CD8-positive, alpha-beta memory T cell (primary cell): ENCODE measurements around the gene CNPY1. TPM values are rescaled to one million over a fixed set of nuclear protein-coding genes. Genes with fewer than 3 reads are reported as not detected.

Source experiments
- CTCF ChIA-PET: fragments of 350-600 bp; sonication (Branson Sonifier 250); formaldehyde crosslinking; loops from one replicate; lab custom pipeline; 2021; ENCODE audit warnings: antibody characterized with exemption; lab: Charles Lee
- POLR2A ChIA-PET: fragments of 350-600 bp; sonication (Branson Sonifier 250); formaldehyde crosslinking; loops from one replicate; lab custom pipeline; 2021; ENCODE audit warnings: antibody characterized with exemption; lab: Charles Lee
- DNase-seq, 5 donors: peaks; one replicate each; pipeline versions ENCODE4 v3.0.0 to v3.0.0-alpha.2; 2020 to 2022; ENCODE audit warnings: mixed read lengths in 1 of 5
- H3K27ac ChIP-seq: one replicate; pipeline ENCODE4 v1.7.0; 2013; ENCODE audit warnings: low read depth, mild to moderate bottlenecking, low read length, moderate library complexity
- H3K27me3 ChIP-seq: 2 replicates; pipeline ENCODE4 v1.7.0; 2013; ENCODE audit warnings: low read length, mild to moderate bottlenecking; ENCODE audit not compliant: insufficient read depth, poor library complexity, severe bottlenecking
- H3K36me3 ChIP-seq: 2 replicates; pipeline ENCODE4 v1.7.0; 2013; ENCODE audit warnings: mild to moderate bottlenecking, low read length, moderate library complexity; ENCODE audit not compliant: insufficient read depth
- H3K4me1 ChIP-seq: 2 replicates; pipeline ENCODE4 v1.7.0; 2013; ENCODE audit warnings: mild to moderate bottlenecking, low read length, moderate library complexity; ENCODE audit not compliant: insufficient read depth
- H3K4me3 ChIP-seq: 2 replicates; pipeline ENCODE4 v1.7.0; 2013; ENCODE audit warnings: mild to moderate bottlenecking, low read length
- H3K9me3 ChIP-seq: 2 replicates; pipeline ENCODE4 v1.7.0; 2013; ENCODE audit warnings: mild to moderate bottlenecking, low read length
- H3K27ac Mint-ChIP-seq, 8 donors: one replicate each; pipeline ENCODE4 v1.8.0; 2020 to 2021; ENCODE audit warnings: mixed read lengths in 8 of 8, mild to moderate bottlenecking in 6 of 8, inconsistent platforms in 3 of 8, moderate library complexity in 3 of 8
- H3K27me3 Mint-ChIP-seq, 2 donors: one replicate each; pipeline ENCODE4 v1.8.0; 2020 to 2021; ENCODE audit warnings: mixed read lengths in 2 of 2, mild to moderate bottlenecking in 1 of 2, moderate library complexity in 1 of 2
- H3K36me3 Mint-ChIP-seq, 3 donors: one replicate each; pipeline ENCODE4 v1.8.0; 2020 to 2021; ENCODE audit warnings: mixed read lengths in 3 of 3, inconsistent platforms in 1 of 3, mild to moderate bottlenecking in 1 of 3
- H3K4me1 Mint-ChIP-seq, 3 donors: one replicate each; pipeline ENCODE4 v1.8.0; 2020 to 2021; ENCODE audit warnings: mixed read lengths in 3 of 3, inconsistent platforms in 1 of 3, mild to moderate bottlenecking in 1 of 3
- H3K4me3 Mint-ChIP-seq, 7 donors: one replicate each; pipeline ENCODE4 v1.8.0; 2020 to 2021; ENCODE audit warnings: mixed read lengths in 7 of 7, mild to moderate bottlenecking in 6 of 7, moderate library complexity in 4 of 7, inconsistent platforms in 2 of 7
- H3K9me3 Mint-ChIP-seq, 5 donors: one replicate each; pipeline ENCODE4 v1.8.0; 2020 to 2022; ENCODE audit warnings: mixed read lengths in 5 of 5, mild to moderate bottlenecking in 3 of 5, moderate library complexity in 2 of 5, inconsistent platforms in 1 of 5
- polyA plus RNA-seq: library from polyadenylated mRNA; unstranded; fragments of 300-500 nt; fragmentation: Illumina TruSeq; gene quantifications from one replicate; pipeline ENCODE4 v1.2.3, GENCODE V29; 2021
- total RNA-seq, 2 experiments: library from RNA; stranded (reverse); gene quantifications; one replicate each; pipeline ENCODE4 v1.2.3, GENCODE V29; 2021

The CNPY1 gene
- total and polyA plus RNA-seq, 3 experiments from 2014 or later: not detected

- peaks cover 3% of the 10 kb centered on the region for H3K27me3 ChIP-seq
- peaks cover 18 to 55% of the 10 kb centered on the region in 2 donors for H3K27me3 Mint-ChIP-seq
- H3K4me1 Mint-ChIP-seq: no peaks in the 10 kb centered on the region
- no peaks in the 10 kb centered on the region for H3K9me3 ChIP-seq
- H3K27ac ChIP-seq: no peak overlapping the region
- H3K4me1 ChIP-seq: no peaks in the 10 kb centered on the region
- no peak overlapping the region for H3K4me3 Mint-ChIP-seq
- H3K4me3 ChIP-seq: no peak overlapping the region
- DNase-seq: no peak
- H3K9me3 Mint-ChIP-seq: no peaks in the 10 kb centered on the region
- H3K36me3 ChIP-seq: no peaks in the 10 kb centered on the region
- ChIA-PET CTCF (interaction anchor here (1.3 to 3.4 kb wide), 2 partner anchors 10 kb away, joined by 4 to 16 read pairs; no protein-coding TSS in a partner anchor), POLR2A (no interaction called here)
- H3K36me3 Mint-ChIP-seq: no peaks in the 10 kb centered on the region
- H3K27ac Mint-ChIP-seq: no peak overlapping the region
These were observed 42.2 kb upstream of the CNPY1 start for GRCh38 chr7:155588468-155588998.

- H3K4me3 ChIP-seq: no peak overlapping the region
- H3K36me3 Mint-ChIP-seq: no peaks in the 10 kb centered on the region
- ChIA-PET POLR2A (no interaction called here), CTCF (interaction anchor here (3.4 kb wide), 1 partner anchor 11 kb away, joined by 16 read pairs; no protein-coding TSS in a partner anchor)
- H3K9me3 Mint-ChIP-seq: no peaks in the 10 kb centered on the region
- peaks cover 3% of the 10 kb centered on the region for H3K27me3 ChIP-seq
- H3K27ac ChIP-seq: no peak overlapping the region
- H3K27ac Mint-ChIP-seq: no peak overlapping the region
- H3K4me1 Mint-ChIP-seq: no peaks in the 10 kb centered on the region
- H3K4me3 Mint-ChIP-seq: no peak overlapping the region
- no peaks in the 10 kb centered on the region for H3K4me1 ChIP-seq
- H3K27me3 Mint-ChIP-seq: peaks cover 15 to 52% of the 10 kb centered on the region in 2 donors
- H3K9me3 ChIP-seq: no peaks in the 10 kb centered on the region
- no peak for DNase-seq
- no peaks in the 10 kb centered on the region for H3K36me3 ChIP-seq
These were observed 41.1 kb upstream of the CNPY1 start for GRCh38 chr7:155587486-155587885.

GRCh38 chr7:155586843-155587440 is 40.6 kb upstream of the CNPY1 start:
- no peaks in the 10 kb centered on the region for H3K4me1 Mint-ChIP-seq
- Histone ChIP-seq H3K27ac (no peak overlapping the region), H3K4me1 (no peaks in the 10 kb centered on the region), H3K27me3 (peaks cover 3% of the 10 kb centered on the region), H3K4me3 (no peak overlapping the region), H3K9me3 (no peaks in the 10 kb centered on the region), H3K36me3 (no peaks in the 10 kb centered on the region)
- no peak overlapping the region for H3K4me3 Mint-ChIP-seq
- H3K36me3 Mint-ChIP-seq: no peaks in the 10 kb centered on the region
- DNase-seq: no peak
- H3K9me3 Mint-ChIP-seq: no peaks in the 10 kb centered on the region
- ChIA-PET CTCF (interaction anchor here (3.4 kb wide), 1 partner anchor 11 kb away, joined by 16 read pairs; no protein-coding TSS in a partner anchor), POLR2A (no interaction called here)
- peak overlapping the region in 2 of 8 donors; percentile 36 to 48 for H3K27ac Mint-ChIP-seq
- H3K27me3 Mint-ChIP-seq: peaks cover 12 to 46% of the 10 kb centered on the region in 2 donors

GRCh38 chr7:155585951-155586350 is 39.6 kb upstream of the CNPY1 start:
- ChIA-PET CTCF (interaction anchor here (3.4 kb wide), 1 partner anchor 12 kb away, joined by 16 read pairs; no protein-coding TSS in a partner anchor), POLR2A (no interaction called here)
- Histone ChIP-seq H3K4me3 (no peak overlapping the region), H3K9me3 (no peaks in the 10 kb centered on the region), H3K36me3 (no peaks in the 10 kb centered on the region), H3K4me1 (no peaks in the 10 kb centered on the region), H3K27ac (no peak overlapping the region), H3K27me3 (peaks cover 3% of the 10 kb centered on the region)
- H3K9me3 Mint-ChIP-seq: no peaks in the 10 kb centered on the region
- H3K27me3 Mint-ChIP-seq: peaks cover 14 to 41% of the 10 kb centered on the region in 2 donors
- DNase-seq: no peak
- H3K4me1 Mint-ChIP-seq: no peaks in the 10 kb centered on the region
- no peak overlapping the region for H3K4me3 Mint-ChIP-seq
- no peaks in the 10 kb centered on the region for H3K36me3 Mint-ChIP-seq
- no peak overlapping the region for H3K27ac Mint-ChIP-seq

DNA sequence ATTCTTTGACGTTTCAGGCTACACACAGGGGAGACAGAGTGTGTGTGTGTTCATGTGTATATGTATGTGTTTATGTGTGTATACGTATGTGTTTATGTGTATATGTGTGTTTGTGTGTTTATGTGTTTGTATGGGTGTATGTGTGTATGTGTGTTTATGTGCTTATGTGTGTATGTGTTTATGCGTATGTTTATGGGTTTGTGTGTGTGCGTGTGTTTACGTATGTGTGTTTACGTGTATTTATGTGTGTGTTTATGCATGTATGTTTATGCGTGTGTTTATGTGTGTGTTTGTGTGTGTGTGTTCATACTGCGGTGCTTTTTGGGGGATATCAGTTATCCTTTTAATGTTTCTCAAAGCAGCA is 39.2 kb upstream of the CNPY1 start:
- no peaks in the 10 kb centered on the region for H3K36me3 ChIP-seq
- H3K36me3 Mint-ChIP-seq: no peaks in the 10 kb centered on the region
- H3K27me3 ChIP-seq: peaks cover 3% of the 10 kb centered on the region
- H3K27ac ChIP-seq: no peak overlapping the region
- ChIA-PET POLR2A (no interaction called here), CTCF (interaction anchor here (3.4 kb wide), 1 partner anchor 13 kb away, joined by 16 read pairs; no protein-coding TSS in a partner anchor)
- no peak overlapping the region for H3K4me3 Mint-ChIP-seq
- DNase-seq: no peak
- no peaks in the 10 kb centered on the region for H3K9me3 Mint-ChIP-seq
- H3K4me1 Mint-ChIP-seq: no peaks in the 10 kb centered on the region
- no peak overlapping the region for H3K4me3 ChIP-seq
- no peak overlapping the region for H3K27ac Mint-ChIP-seq
- no peaks in the 10 kb centered on the region for H3K9me3 ChIP-seq
- H3K4me1 ChIP-seq: no peaks in the 10 kb centered on the region
- peaks cover 14 to 41% of the 10 kb centered on the region in 2 donors for H3K27me3 Mint-ChIP-seq

GRCh38 chr7:155584763-155585531 is 38.6 kb upstream of the CNPY1 start:
- H3K4me1 ChIP-seq: no peaks in the 10 kb centered on the region
- H3K9me3 ChIP-seq: no peaks in the 10 kb centered on the region
- H3K36me3 Mint-ChIP-seq: no peaks in the 10 kb centered on the region
- DNase-seq: no peak
- no peak overlapping the region for H3K27ac Mint-ChIP-seq
- CTCF ChIA-PET: interaction anchor here (1.1 to 3.4 kb wide), 2 partner anchors 13 to 14 kb away, joined by 3 to 16 read pairs; no protein-coding TSS in a partner anchor
- no peaks in the 10 kb centered on the region for H3K36me3 ChIP-seq
- no peak overlapping the region for H3K4me3 Mint-ChIP-seq
- POLR2A ChIA-PET: no interaction called here
- H3K9me3 Mint-ChIP-seq: no peaks in the 10 kb centered on the region
- H3K27me3 Mint-ChIP-seq: peaks cover 11 to 43% of the 10 kb centered on the region in 2 donors
- H3K4me3 ChIP-seq: no peak overlapping the region
- H3K4me1 Mint-ChIP-seq: no peaks in the 10 kb centered on the region
- no peak overlapping the region for H3K27ac ChIP-seq
- peaks cover 3% of the 10 kb centered on the region for H3K27me3 ChIP-seq

DNA sequence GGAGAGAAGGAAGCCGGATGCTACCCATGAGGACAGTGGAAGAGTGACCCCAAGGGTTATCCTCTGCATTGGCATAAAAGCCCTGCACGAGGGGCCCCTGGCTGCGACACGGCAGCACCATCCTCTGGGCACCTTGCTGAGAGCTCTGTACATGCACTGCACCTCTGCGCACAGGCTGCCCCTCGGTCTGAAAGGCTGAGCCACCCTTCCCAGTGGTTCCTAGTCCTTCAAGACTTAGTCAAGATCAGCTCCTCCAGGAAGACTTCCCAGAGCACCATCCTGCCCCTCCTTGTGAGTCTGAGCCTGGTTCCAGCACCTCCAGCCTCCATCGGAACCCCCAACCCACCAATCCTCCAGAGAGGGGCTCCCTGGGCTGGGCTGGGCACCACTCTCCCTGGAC is 37.9 kb upstream of the CNPY1 start:
- Histone ChIP-seq H3K36me3 (no peaks in the 10 kb centered on the region), H3K27me3 (peaks cover under 1% of the 10 kb centered on the region), H3K4me3 (no peak overlapping the region), H3K27ac (no peak overlapping the region), H3K4me1 (no peaks in the 10 kb centered on the region), H3K9me3 (no peaks in the 10 kb centered on the region)
- DNase-seq: no peak
- H3K4me1 Mint-ChIP-seq: no peaks in the 10 kb centered on the region
- H3K9me3 Mint-ChIP-seq: no peaks in the 10 kb centered on the region
- no peak overlapping the region for H3K4me3 Mint-ChIP-seq
- no peak overlapping the region for H3K27ac Mint-ChIP-seq
- peaks cover 11 to 48% of the 10 kb centered on the region in 2 donors for H3K27me3 Mint-ChIP-seq
- CTCF ChIA-PET: interaction anchor here (1.1 kb wide), 1 partner anchor 15 kb away, joined by 3 read pairs; no protein-coding TSS in a partner anchor
- POLR2A ChIA-PET: no interaction called here
- no peaks in the 10 kb centered on the region for H3K36me3 Mint-ChIP-seq

DNA sequence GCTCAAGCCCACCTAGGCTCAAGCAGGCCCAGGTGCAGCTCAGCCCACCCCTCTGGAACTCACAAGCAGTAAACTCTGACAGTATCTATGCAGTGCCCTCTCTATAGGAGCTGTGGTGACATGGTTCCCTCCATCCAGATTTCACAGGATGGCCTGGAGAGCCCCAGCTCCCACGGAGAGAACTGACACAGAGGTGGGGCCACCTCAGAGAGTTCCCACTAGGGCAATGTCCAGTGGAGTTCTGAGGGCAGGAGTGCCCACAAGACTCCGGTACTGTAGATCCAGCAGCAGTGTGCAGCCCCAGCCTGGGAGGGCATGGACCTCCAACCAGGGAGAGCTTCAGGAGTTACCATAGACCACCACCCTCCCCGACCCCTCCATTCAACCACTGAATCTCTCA is 37.3 kb upstream of the CNPY1 start:
- no peak for DNase-seq
- ChIA-PET POLR2A (no interaction called here), CTCF (interaction anchor here (1.1 kb wide), 1 partner anchor 15 kb away, joined by 3 read pairs; no protein-coding TSS in a partner anchor)
- Mint-ChIP-seq H3K27me3 (peaks cover 10 to 43% of the 10 kb centered on the region in 2 donors), H3K4me1 (no peaks in the 10 kb centered on the region), H3K36me3 (no peaks in the 10 kb centered on the region), H3K27ac (no peak overlapping the region), H3K9me3 (no peaks in the 10 kb centered on the region), H3K4me3 (no peak overlapping the region)
- no peaks in the 10 kb centered on the region for H3K9me3 ChIP-seq
- no peaks in the 10 kb centered on the region for H3K27me3 ChIP-seq
- no peaks in the 10 kb centered on the region for H3K36me3 ChIP-seq
- H3K27ac ChIP-seq: no peak overlapping the region
- no peaks in the 10 kb centered on the region for H3K4me1 ChIP-seq
- no peak overlapping the region for H3K4me3 ChIP-seq
